Peyer's patch (tissue), 4 donors: ENCODE measurements around the gene GFOD1. TPM values are rescaled to one million over a fixed set of nuclear protein-coding genes. Genes with fewer than 3 reads are reported as not detected.
"Not testable (repeated sequence)": the region's sequence is repeated elsewhere in the genome, so short reads cannot be mapped to it uniquely, and the experiment has no call there.

Source experiments
- DNase-seq, 3 donors: peaks; one replicate each; pipeline ENCODE4 v3.0.0-alpha.2; 2017 to 2019
- H3K27ac ChIP-seq, 4 donors: fragments of 200-600 bp; sonication (generic); one replicate each; pipeline ENCODE4 v1.5.1; 2016 to 2019
- H3K27me3 ChIP-seq, 2 donors: fragments of 200-600 bp; sonication (generic); one replicate each; pipeline ENCODE4 v1.5.1; 2019
- H3K36me3 ChIP-seq, 3 donors: fragments of 200-600 bp; sonication (generic); one replicate each; pipeline ENCODE4 v1.5.1; 2016 to 2019
- H3K4me1 ChIP-seq, 4 donors: fragments of 200-600 bp; sonication (generic); one replicate each; pipeline ENCODE4 v1.5.1; 2016 to 2019
- H3K4me3 ChIP-seq, 4 donors: fragments of 200-600 bp; sonication (generic); 1 replicate in 3 of 4; 2 replicates in 1 of 4; pipeline ENCODE4 v1.5.1; 2016 to 2019; ENCODE audit warnings: mild to moderate bottlenecking in 1 of 4
- H3K9me3 ChIP-seq, 4 donors: fragments of 200-600 bp; sonication (generic); one replicate each; pipeline ENCODE4 v1.5.1; 2016 to 2019; ENCODE audit warnings: mild to moderate bottlenecking in 1 of 4
- POLR2A ChIP-seq, 2 donors: fragments of 450-650 bp; IDR thresholded peaks; one replicate each; pipeline ENCODE4 v1.5.1; 2017; ENCODE audit warnings: antibody characterized with exemption in 2 of 2, mild to moderate bottlenecking in 2 of 2, moderate library complexity in 2 of 2
- total RNA-seq, 4 donors: library from RNA; depleted of rRNA; stranded (reverse); fragments of >200 nt; gene quantifications; one replicate each; pipeline ENCODE4 v1.1.0, GENCODE V29; 2016
- TF ChIP-seq, protein P1 (sequence below), 6 experiments: fragments of 450-650 bp in 4 of 6; fragments of 200-600 bp in 2 of 6; sonication (generic) in 1 of 6; IDR thresholded peaks; one replicate each; pipeline ENCODE4 v1.5.1; 2017 to 2019; ENCODE audit warnings: antibody characterized with exemption in 6 of 6, mild to moderate bottlenecking in 3 of 6, moderate library complexity in 1 of 6

The GFOD1 gene
- total RNA-seq, 4 donors from 2014 or later: 10.7 to 24.2 (median 17.6) TPM

DNA sequence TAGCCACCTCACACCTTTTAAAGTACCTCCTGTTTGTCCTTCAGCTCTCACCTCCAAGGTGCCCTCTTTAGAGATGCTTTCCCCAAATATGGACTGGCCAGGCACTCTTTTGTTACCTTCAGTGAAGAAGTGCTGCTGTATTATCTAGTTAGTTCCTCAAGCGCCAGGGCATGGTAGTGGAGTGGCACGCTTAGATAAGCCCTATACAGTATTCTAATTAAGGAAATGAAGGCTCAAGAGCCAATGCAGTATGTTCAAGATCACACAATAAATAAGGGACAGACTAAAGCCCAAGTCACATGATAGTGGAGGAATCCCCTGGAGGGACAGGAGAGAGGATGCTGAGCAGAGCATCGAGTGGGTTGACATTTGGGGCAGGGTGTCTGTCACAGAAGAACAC is 28.5 kb upstream of the GFOD1 start:
- Histone ChIP-seq H3K27ac (no peak overlapping the region), H3K27me3 (no peaks in the 10 kb centered on the region), H3K4me1 (peaks cover 0 to 7% (median 1%) of the 10 kb centered on the region in 4 donors), H3K9me3 (no peaks in the 10 kb centered on the region), H3K4me3 (no peak overlapping the region), H3K36me3 (no peaks in the 10 kb centered on the region)
- DNase-seq: peak in 1 of 3 donors; percentile 9
- TF ChIP-seq, protein P1, sequence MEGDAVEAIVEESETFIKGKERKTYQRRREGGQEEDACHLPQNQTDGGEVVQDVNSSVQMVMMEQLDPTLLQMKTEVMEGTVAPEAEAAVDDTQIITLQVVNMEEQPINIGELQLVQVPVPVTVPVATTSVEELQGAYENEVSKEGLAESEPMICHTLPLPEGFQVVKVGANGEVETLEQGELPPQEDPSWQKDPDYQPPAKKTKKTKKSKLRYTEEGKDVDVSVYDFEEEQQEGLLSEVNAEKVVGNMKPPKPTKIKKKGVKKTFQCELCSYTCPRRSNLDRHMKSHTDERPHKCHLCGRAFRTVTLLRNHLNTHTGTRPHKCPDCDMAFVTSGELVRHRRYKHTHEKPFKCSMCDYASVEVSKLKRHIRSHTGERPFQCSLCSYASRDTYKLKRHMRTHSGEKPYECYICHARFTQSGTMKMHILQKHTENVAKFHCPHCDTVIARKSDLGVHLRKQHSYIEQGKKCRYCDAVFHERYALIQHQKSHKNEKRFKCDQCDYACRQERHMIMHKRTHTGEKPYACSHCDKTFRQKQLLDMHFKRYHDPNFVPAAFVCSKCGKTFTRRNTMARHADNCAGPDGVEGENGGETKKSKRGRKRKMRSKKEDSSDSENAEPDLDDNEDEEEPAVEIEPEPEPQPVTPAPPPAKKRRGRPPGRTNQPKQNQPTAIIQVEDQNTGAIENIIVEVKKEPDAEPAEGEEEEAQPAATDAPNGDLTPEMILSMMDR (IDR thresholded peaks at IDR 0.05): no peak
- no peak for TF ChIP-seq POLR2A (IDR thresholded peaks at IDR 0.05)

DNA sequence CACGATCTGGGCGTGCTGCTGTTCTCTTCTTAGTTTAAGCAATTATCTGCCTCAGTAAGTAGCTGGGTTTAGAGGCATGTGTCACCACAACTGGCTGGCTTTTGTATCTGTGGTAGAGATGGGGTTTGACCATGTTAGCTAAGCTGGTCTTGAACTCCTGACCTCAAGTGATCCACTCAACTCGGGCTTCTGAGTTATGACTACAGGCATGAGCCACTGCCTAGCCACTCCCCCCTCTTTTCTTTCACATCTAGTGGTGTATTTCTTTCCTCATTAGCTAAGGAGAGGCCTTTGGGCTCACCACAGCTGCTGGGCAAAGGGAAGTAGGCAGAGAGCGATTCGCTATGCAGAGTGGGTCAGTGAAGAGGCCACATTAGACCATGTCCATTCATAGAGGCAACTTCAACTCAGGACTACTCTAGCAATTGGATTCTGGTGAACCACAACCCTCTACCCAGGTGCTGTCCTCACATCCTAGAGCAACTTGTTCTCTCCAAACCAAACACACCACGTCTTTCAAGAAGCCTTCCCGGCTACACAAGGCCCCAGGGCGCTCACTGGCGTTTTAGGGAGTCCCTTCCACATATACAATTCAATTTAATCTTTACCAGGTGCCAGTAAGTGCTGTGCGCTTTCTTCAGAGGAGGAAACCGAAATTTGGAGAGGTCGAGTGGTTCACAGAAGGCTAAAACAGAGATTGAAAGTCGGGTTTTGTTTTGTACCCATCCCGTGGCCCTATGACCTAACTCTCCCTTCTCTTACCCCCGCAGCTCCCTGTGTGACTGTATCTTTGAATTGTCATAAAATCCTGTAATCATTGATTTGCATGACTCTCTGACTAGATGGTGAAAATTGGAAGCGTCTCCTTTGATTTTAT is 26.5 kb upstream of the GFOD1 start:
- DNase-seq: peak in 1 of 3 donors; percentile 50
- no peak for TF ChIP-seq POLR2A (IDR thresholded peaks at IDR 0.05)
- TF ChIP-seq, protein P1 (IDR thresholded peaks at IDR 0.05): no peak

DNA sequence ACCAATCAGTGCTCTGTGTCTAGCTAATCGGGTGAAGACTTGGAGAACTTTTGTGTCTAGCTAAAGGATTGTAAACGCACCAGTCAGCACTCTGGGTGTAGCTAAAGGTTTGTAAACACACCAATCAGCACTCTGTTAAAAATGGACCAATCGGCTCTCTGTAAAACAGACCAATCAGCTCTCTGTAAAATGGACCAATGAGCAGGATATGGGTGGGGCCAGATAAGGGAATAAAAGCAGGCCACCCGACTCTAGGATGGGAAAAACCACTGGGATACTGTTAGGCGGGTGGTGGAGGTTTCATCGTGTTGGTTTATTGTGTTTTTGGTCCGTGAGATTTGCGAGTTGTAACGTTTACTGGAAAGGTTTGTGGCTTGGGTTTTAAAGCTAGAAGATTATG is 25.5 kb upstream of the GFOD1 start:
- Histone ChIP-seq H3K36me3 (no peaks in the 10 kb centered on the region), H3K4me3 (peak overlapping the region in 2 of 4 donors; percentile 16 to 35), H3K27me3 (no peaks in the 10 kb centered on the region), H3K27ac (peak overlapping the region in 2 of 4 donors; percentile 85 to 88), H3K9me3 (no peaks in the 10 kb centered on the region), H3K4me1 (peaks cover 0 to 8% (median 1%) of the 10 kb centered on the region in 4 donors)
- TF ChIP-seq POLR2A (IDR thresholded peaks at IDR 0.05): no peak
- TF ChIP-seq, protein P1 (IDR thresholded peaks at IDR 0.05): no peak
- DNase-seq: peak in 1 of 3 donors; percentile 6

More for the DNA sequence above, 26.5 kb upstream of the GFOD1 start:
- Histone ChIP-seq H3K4me3 (peak overlapping the region in 2 of 4 donors; percentile 15 to 16), H3K4me1 (peaks cover 0 to 8% (median 1%) of the 10 kb centered on the region in 4 donors), H3K27ac (peak overlapping the region in 1 of 4 donors; percentile 41), H3K9me3 (no peaks in the 10 kb centered on the region), H3K36me3 (no peaks in the 10 kb centered on the region), H3K27me3 (no peaks in the 10 kb centered on the region)

DNA sequence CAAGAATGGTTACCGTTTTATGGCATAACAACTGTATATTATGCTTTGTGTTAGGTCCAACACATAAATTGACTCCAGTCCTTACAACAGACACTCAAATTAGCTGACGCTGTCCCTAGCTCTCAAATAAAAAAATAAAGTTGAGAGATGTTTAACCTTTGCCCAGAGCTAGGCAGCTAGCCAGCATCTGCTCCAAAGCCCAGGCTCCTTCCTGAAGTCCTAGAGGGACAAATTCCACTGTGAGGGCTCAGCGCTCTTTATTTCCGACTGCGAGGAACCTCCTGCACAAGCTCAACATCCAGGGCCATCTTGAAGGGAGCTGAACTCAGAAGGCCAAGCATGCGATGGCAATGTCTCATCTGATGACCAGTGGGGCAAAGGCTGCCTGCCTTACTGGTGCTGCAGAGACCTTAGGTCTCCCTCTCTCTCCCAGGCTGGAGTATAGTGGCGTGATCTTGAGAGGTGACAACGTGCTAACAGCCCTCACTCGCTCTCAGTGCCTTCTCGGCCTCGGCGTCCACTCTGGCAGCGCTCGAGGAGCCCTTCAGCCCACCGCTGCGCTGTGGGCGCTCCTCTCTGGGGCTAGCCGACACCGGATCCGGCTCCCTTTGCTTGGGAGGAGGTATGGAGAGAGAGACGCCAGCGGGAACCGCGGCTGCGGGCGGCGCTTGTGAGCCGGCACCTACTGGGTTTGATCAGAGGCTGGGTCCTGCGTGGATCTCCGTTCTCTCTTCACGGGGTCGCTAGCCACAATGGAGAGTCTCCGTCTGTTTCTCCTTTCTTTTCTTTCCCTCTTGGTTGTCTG is 24.7 kb upstream of the GFOD1 start:
- no peaks in the 10 kb centered on the region for H3K27me3 ChIP-seq
- peaks cover 0 to 8% (median 1%) of the 10 kb centered on the region in 4 donors for H3K4me1 ChIP-seq
- no peaks in the 10 kb centered on the region for H3K9me3 ChIP-seq
- H3K27ac ChIP-seq: peak overlapping the region in 3 of 4 donors; percentile 74 to 88 (median 85)
- TF ChIP-seq, protein P1 (IDR thresholded peaks at IDR 0.05): peak in 1 of 6 experiments; percentile 9
- TF ChIP-seq POLR2A (IDR thresholded peaks at IDR 0.05): peak in 1 of 2 donors; percentile 44
- H3K4me3 ChIP-seq: peak overlapping the region in 2 of 4 donors; percentile 6 to 35
- no peaks in the 10 kb centered on the region for H3K36me3 ChIP-seq
- DNase-seq: peak in 2 of 3 donors; percentile 77 to 87

DNA sequence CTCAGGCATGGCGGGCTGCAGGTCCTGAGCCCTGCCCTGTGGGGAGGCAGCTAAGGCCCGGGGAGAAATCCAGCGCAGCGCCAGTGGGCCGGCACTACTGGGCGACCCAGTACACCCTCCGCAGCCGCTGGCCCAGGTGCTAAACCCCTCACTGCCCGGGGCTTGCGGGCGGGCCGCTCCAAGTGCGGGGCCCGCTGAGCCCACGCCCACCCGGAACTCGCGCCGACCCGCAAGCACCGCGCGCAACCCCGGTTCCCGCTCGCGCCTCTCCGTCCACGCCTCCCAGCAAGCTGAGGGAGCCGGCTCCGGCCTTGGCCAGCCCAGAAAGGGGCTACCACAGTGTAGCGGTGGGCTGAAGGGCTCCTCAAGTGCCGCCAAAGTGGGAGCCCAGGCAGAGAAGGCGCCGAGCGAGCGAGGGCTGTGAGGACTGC is 23.8 kb upstream of the GFOD1 start:
- not testable (repeated sequence) for H3K4me3 ChIP-seq, H3K36me3 ChIP-seq, H3K27me3 ChIP-seq, H3K4me1 ChIP-seq, H3K9me3 ChIP-seq
- peak overlapping the region in 3 of 4 donors; percentile 16 to 88 (median 85) for H3K27ac ChIP-seq
- DNase-seq: peak in 1 of 3 donors; percentile 40

DNA sequence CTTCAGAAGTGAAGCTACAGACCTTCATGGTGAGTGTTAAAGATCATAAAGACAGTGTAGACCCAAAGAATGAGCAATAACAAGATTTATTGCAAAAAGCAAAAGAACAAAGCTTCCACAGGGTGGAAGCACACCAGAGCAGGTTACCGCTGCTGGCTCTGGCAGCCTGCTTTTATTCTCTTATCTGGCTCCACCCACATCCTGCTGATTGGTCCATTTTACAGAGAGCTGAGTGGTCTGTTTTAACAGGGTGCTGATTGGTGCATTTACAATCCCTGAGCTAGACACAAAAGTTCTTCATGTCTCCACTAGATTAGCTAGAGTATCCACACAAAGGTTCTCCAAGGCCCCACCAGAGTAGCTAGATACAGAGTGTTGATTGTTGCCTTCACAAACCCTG is 23.0 kb upstream of the GFOD1 start:
- not testable (repeated sequence) for H3K27me3 ChIP-seq, H3K4me1 ChIP-seq, H3K36me3 ChIP-seq, H3K4me3 ChIP-seq, H3K9me3 ChIP-seq
- H3K27ac ChIP-seq: peak overlapping the region in 1 of 4 donors; percentile 88
- peak in 1 of 3 donors; percentile 13 for DNase-seq
